OCI-LY7 (cell line): ENCODE data around the gene HOXA4. TPM values are rescaled to one million over a fixed set of nuclear protein-coding genes. Genes with fewer than 3 reads are reported as not detected.
A peak's percentile ranks its signal among the peaks of the same experiment; 100 is the strongest.

Source experiments
- BruUV-seq: library from RNA; stranded (reverse); fragments of 400-500 nt; replicated peaks from 2 replicates; lab custom pipeline; 2021; lab: Mats Ljungman, UMichigan
- CTCF ChIA-PET: fragments of 300-600 bp; sonication (Branson Sonifier 250); formaldehyde crosslinking; loops from one replicate; lab custom pipeline; 2022; ENCODE audit warnings: antibody characterized with exemption; ENCODE audit not compliant: unreplicated experiment; lab: Charles Lee
- POLR2A ChIA-PET: fragments of 300-600 bp; sonication (Branson Sonifier 250); formaldehyde crosslinking; loops from one replicate; lab custom pipeline; 2022; ENCODE audit warnings: antibody characterized with exemption; lab: Charles Lee
- DNase-seq: peaks from one replicate; pipeline ENCODE4 v3.0.0-alpha.2; 2015; ENCODE audit warnings: low spot score
- H2AFZ ChIP-seq: fragments of 200-600 bp; sonication (generic), shearing (Covaris generic); 2 replicates; pipeline ENCODE4 v1.6.1; 2014; ENCODE audit warnings: mild to moderate bottlenecking, antibody characterized with exemption, low read length, moderate library complexity
- H3K27ac ChIP-seq: fragments of 200-600 bp; sonication (generic); 2 replicates; pipeline ENCODE4 v1.5.1; 2014; ENCODE audit warnings: mixed run types, low read depth, mild to moderate bottlenecking, moderate library complexity, low read length, inconsistent platforms; ENCODE audit not compliant: poor library complexity, severe bottlenecking
- H3K36me3 ChIP-seq: fragments of 200-600 bp; sonication (generic); 2 replicates; pipeline ENCODE4 v1.6.1; 2014; ENCODE audit warnings: mild to moderate bottlenecking, antibody characterized with exemption, low read length, moderate library complexity, mixed read lengths; ENCODE audit not compliant: insufficient read depth
- H3K4me1 ChIP-seq: fragments of 200-600 bp; sonication (generic); 2 replicates; pipeline ENCODE4 v1.5.1; 2014; ENCODE audit warnings: mild to moderate bottlenecking, low read length; ENCODE audit not compliant: insufficient read depth, poor library complexity, severe bottlenecking
- H3K4me2 ChIP-seq: fragments of 200-600 bp; sonication (generic); 2 replicates; pipeline ENCODE4 v1.6.1; 2014; ENCODE audit warnings: mild to moderate bottlenecking, low read length
- H3K4me3 ChIP-seq: fragments of 200-600 bp; sonication (generic); 2 replicates; pipeline ENCODE4 v1.5.1; 2014; ENCODE audit warnings: mild to moderate bottlenecking, low read depth, low read length; ENCODE audit not compliant: poor library complexity, severe bottlenecking
- H3K79me2 ChIP-seq: fragments of 200-600 bp; sonication (generic); 2 replicates; pipeline ENCODE4 v1.6.1; 2016; ENCODE audit warnings: low read depth, mild to moderate bottlenecking, low read length, moderate library complexity, mixed read lengths; ENCODE audit not compliant: insufficient read depth
- H3K9me2 ChIP-seq: fragments of 200-600 bp; sonication (generic); 2 replicates; pipeline ENCODE4 v1.6.1; 2016; ENCODE audit warnings: mild to moderate bottlenecking, low read length, mixed read lengths; ENCODE audit not compliant: insufficient read depth
- H3K9me3 ChIP-seq: fragments of 200-600 bp; sonication (generic); 2 replicates; pipeline ENCODE4 v1.6.1; 2014; ENCODE audit warnings: mild to moderate bottlenecking, mixed run types, low read length, mixed read lengths
- H4K20me1 ChIP-seq: fragments of 200-600 bp; sonication (generic); 2 replicates; pipeline ENCODE4 v1.6.1; 2014; ENCODE audit warnings: mild to moderate bottlenecking, antibody characterized with exemption, low read length, moderate library complexity, mixed read lengths; ENCODE audit not compliant: insufficient read depth
- CTCF ChIP-seq: fragments of 200-600 bp; sonication (generic); conservative IDR thresholded peaks from 2 replicates; pipeline ENCODE4 v1.5.1; 2014; ENCODE audit warnings: mild to moderate bottlenecking, antibody characterized with exemption, low read length, moderate library complexity, mixed read lengths
- EZH2phosphoT487 ChIP-seq: fragments of 200-600 bp; sonication (generic); IDR thresholded peaks from 2 replicates; pipeline ENCODE4 v1.6.1; 2018; ENCODE audit warnings: low read depth, borderline replicate concordance, mild to moderate bottlenecking, mixed run types, antibody characterized with exemption, low read length, moderate library complexity, mixed read lengths
- intact Hi-C: fragments of 100-400 bp; cut with micrococcal nuclease; formaldehyde crosslinking; loops from one replicate; pipeline ENCODE4 v1.10.0; 2022; ENCODE audit not compliant: unreplicated experiment
- total RNA-seq, 2 experiments: library from RNA; depleted of rRNA in 1 of 2; stranded (reverse); fragments of >200 nt in 1 of 2; shearing (Covaris generic) in 1 of 2; gene quantifications; 2 replicates each; pipeline ENCODE4 v1.2.3, GENCODE V29; 2014 to 2022

The HOXA4 gene
- total RNA-seq, 2 experiments from 2014 or later: 2.0 TPM; not detected in 1

GRCh38 chr7:27095897-27096767 lies 34.4 kb downstream of the HOXA4 start, which contains the start of gene HOXA1:
TSS of gene HOXA1 (minus strand) at chr7:27096000. CDS start at chr7:27095912, 88 bp downstream.
- CTCF ChIA-PET: interaction anchor here (0.9 to 1.3 kb wide), 2 partner anchors 9 to 32 kb away, joined by 3 read pairs; no protein-coding TSS in a partner anchor
- H4K20me1 ChIP-seq: peaks cover 5% of the 10 kb centered on the region; the same call in 1 of the 2 replicates
- no peaks in the 10 kb centered on the region; the same call in 1 of the 2 replicates for H3K79me2 ChIP-seq
- H3K9me3 ChIP-seq: no peaks in the 10 kb centered on the region
- peak within 1 kb of the TSS; percentile 78 for H2AFZ ChIP-seq
- intact Hi-C loops: loop anchor here (2.0 kb wide), 2 partner anchors 55 to 231 kb away; partner anchors contain the start of gene SKAP2
- no TSS peak for BruUV-seq
- peak within 1 kb of the TSS; percentile 98 for H3K4me2 ChIP-seq
- H3K27ac ChIP-seq: peak within 1 kb of the TSS; percentile 58
- peak; percentile 94 for DNase-seq
- POLR2A ChIA-PET: interaction anchor here (0.6 to 1.3 kb wide), 8 partner anchors 12 to 1038 kb away, joined by 3 to 6 read pairs (median 4); no protein-coding TSS in a partner anchor
- TF ChIP-seq EZH2phosphoT487: no peak
- peak; percentile 33; the same call in 1 of the 2 replicates for TF ChIP-seq CTCF
- H3K36me3 ChIP-seq: no peaks in the 10 kb centered on the region
- no peaks in the 10 kb centered on the region for H3K9me2 ChIP-seq
- peak within 1 kb of the TSS; percentile 80 for H3K4me3 ChIP-seq
- H3K4me1 ChIP-seq: peaks cover 31% of the 10 kb centered on the region

- Histone ChIP-seq H2AFZ (peak overlapping the region; percentile 78), H3K27ac (no peak overlapping the region), H4K20me1 (peaks cover 5% of the 10 kb centered on the region; the same call in 1 of the 2 replicates), H3K36me3 (no peaks in the 10 kb centered on the region), H3K4me1 (peaks cover 31% of the 10 kb centered on the region), H3K4me2 (peak overlapping the region; percentile 86), H3K79me2 (no peaks in the 10 kb centered on the region; the same call in 1 of the 2 replicates), H3K4me3 (peak overlapping the region; percentile 80), H3K9me3 (no peaks in the 10 kb centered on the region), H3K9me2 (no peaks in the 10 kb centered on the region)
- intact Hi-C loops: no loop called here
- CTCF ChIA-PET: interaction anchor here (1.3 kb wide), 1 partner anchor 10 kb away, joined by 3 read pairs; no protein-coding TSS in a partner anchor
- BruUV-seq: TSS peak; percentile 82
- POLR2A ChIA-PET: interaction anchor here (0.6 to 1.3 kb wide), 3 partner anchors 55 to 230 kb away, joined by 4 to 5 read pairs (median 5); no protein-coding TSS in a partner anchor
- TF ChIP-seq EZH2phosphoT487 (no peak), CTCF (no peak)
- DNase-seq: peak; percentile 25
Measured at GRCh38 chr7:27095050-27095896, 35.3 kb downstream of the HOXA4 start.
